IMR-90 (cell line): ENCODE data around the gene ITGA6. TPM values are rescaled to one million over a fixed set of nuclear protein-coding genes. Genes with fewer than 3 reads are reported as not detected.

ENCODE experiments used
- ATAC-seq: fragments of 200-7000 bp; cut with Tn5 transposase; 2 replicates; pipeline ENCODE4 v1.9.1; 2020; ENCODE audit warnings: low read depth, mild to moderate bottlenecking, moderate library complexity
- BruUV-seq: library from RNA; stranded (reverse); fragments of 400-500 nt; replicated peaks from 2 replicates; lab custom pipeline; 2021; lab: Mats Ljungman, UMichigan
- CTCF ChIA-PET: fragments of 300-600 bp; formaldehyde crosslinking; extraction: SDS; loops from one replicate; lab custom pipeline; 2021; ENCODE audit warnings: antibody characterized with exemption; lab: Yijun Ruan, JAX
- POLR2A ChIA-PET: fragments of 300-600 bp; sonication (Branson Sonifier 250); formaldehyde crosslinking; loops from one replicate; lab custom pipeline; 2022; ENCODE audit warnings: antibody characterized with exemption; ENCODE audit not compliant: unreplicated experiment; lab: Charles Lee
- DNase-seq: peaks from one replicate; pipeline ENCODE4 v3.0.0; 2013
- H2AFZ ChIP-seq: replicated peaks from 2 replicates; pipeline ENCODE3; 2013; ENCODE audit warnings: low read length, mild to moderate bottlenecking; ENCODE audit not compliant: poor library complexity
- H2AK5ac ChIP-seq: 2 replicates; pipeline ENCODE4 v1.6.1; 2013; ENCODE audit warnings: low read depth, low read length, inconsistent platforms
- H2AK9ac ChIP-seq: replicated peaks from 2 replicates; pipeline ENCODE3; 2013; ENCODE audit warnings: mild to moderate bottlenecking, low read depth, low read length, moderate library complexity; ENCODE audit not compliant: poor library complexity
- H2BK120ac ChIP-seq: 2 replicates; pipeline ENCODE4 v1.6.1; 2013; ENCODE audit warnings: low read depth, low read length, inconsistent platforms
- H2BK15ac ChIP-seq: 3 replicates; pipeline ENCODE4 v1.6.1; 2013; ENCODE audit warnings: low read depth, low read length, inconsistent platforms
- H2BK20ac ChIP-seq: 2 replicates; pipeline ENCODE4 v1.6.1; 2013; ENCODE audit warnings: low read depth, mild to moderate bottlenecking, inconsistent platforms, low read length, moderate library complexity
- H2BK5ac ChIP-seq: 2 replicates; pipeline ENCODE4 v1.6.1; 2013; ENCODE audit warnings: mild to moderate bottlenecking, low read depth, low read length, inconsistent platforms; ENCODE audit not compliant: poor library complexity, severe bottlenecking
- H3K14ac ChIP-seq: replicated peaks from 2 replicates; pipeline ENCODE4 v1.6.1; 2013; ENCODE audit warnings: low read depth, low read length, inconsistent platforms
- H3K18ac ChIP-seq: 2 replicates; pipeline ENCODE4 v1.6.1; 2013; ENCODE audit warnings: low read depth, low read length, control low read depth
- H3K23ac ChIP-seq: 2 replicates; pipeline ENCODE4 v1.6.1; 2013; ENCODE audit warnings: low read depth, low read length, inconsistent platforms
- H3K27ac ChIP-seq: 2 replicates; pipeline ENCODE4 v1.5.1; 2013; ENCODE audit warnings: mild to moderate bottlenecking, control low read depth, low read length; ENCODE audit not compliant: insufficient read depth
- H3K27me3 ChIP-seq: 2 replicates; pipeline ENCODE4 v1.6.1; 2013; ENCODE audit warnings: low read length; ENCODE audit not compliant: control insufficient read depth, insufficient read depth
- H3K36me3 ChIP-seq: 2 replicates; pipeline ENCODE4 v1.6.1; 2013; ENCODE audit warnings: low read length, mixed read lengths; ENCODE audit not compliant: control insufficient read depth, insufficient read depth
- H3K4ac ChIP-seq: 2 replicates; pipeline ENCODE4 v1.6.1; 2013; ENCODE audit warnings: low read depth, low read length, inconsistent platforms
- H3K4me1 ChIP-seq: 2 replicates; pipeline ENCODE4 v1.6.1; 2013; ENCODE audit warnings: low read length, mixed read lengths; ENCODE audit not compliant: control insufficient read depth, insufficient read depth
- H3K4me2 ChIP-seq: 2 replicates; pipeline ENCODE4 v1.6.1; 2013; ENCODE audit warnings: low read depth, mild to moderate bottlenecking, control low read depth, low read length, moderate library complexity
- H3K4me3 ChIP-seq: 2 replicates; pipeline ENCODE4 v1.5.1; 2013; ENCODE audit warnings: low read depth, mild to moderate bottlenecking, control low read depth, low read length, moderate library complexity; ENCODE audit not compliant: insufficient read depth
- H3K56ac ChIP-seq: 2 replicates; pipeline ENCODE4 v1.6.1; 2013; ENCODE audit warnings: low read length, inconsistent platforms; ENCODE audit not compliant: insufficient read depth; ENCODE audit errors: extremely low read depth
- H3K79me1 ChIP-seq, 2 experiments: 2 replicates each; pipeline ENCODE4 v1.6.1; 2013; ENCODE audit warnings: low read length in 2 of 2, inconsistent platforms in 1 of 2, low read depth in 1 of 2
- H3K9ac ChIP-seq: 2 replicates; pipeline ENCODE4 v1.6.1; 2013; ENCODE audit warnings: low read depth, low read length, control low read depth
- H3K9me1 ChIP-seq: 2 replicates; pipeline ENCODE4 v1.6.1; 2013; ENCODE audit warnings: low read length, inconsistent platforms; ENCODE audit not compliant: insufficient read depth
- H3K9me3 ChIP-seq: 2 replicates; pipeline ENCODE4 v1.6.1; 2013; ENCODE audit warnings: low read length; ENCODE audit not compliant: control insufficient read depth, insufficient read depth
- H4K20me1 ChIP-seq: 2 replicates; pipeline ENCODE4 v1.6.1; 2013; ENCODE audit warnings: low read length, inconsistent platforms; ENCODE audit not compliant: insufficient read depth
- H4K5ac ChIP-seq: 2 replicates; pipeline ENCODE4 v1.6.1; 2013; ENCODE audit warnings: mild to moderate bottlenecking, low read depth, low read length, control low read depth
- H4K8ac ChIP-seq, 2 experiments: 2 replicates each; pipeline ENCODE4 v1.6.1; 2013; ENCODE audit warnings: low read depth in 2 of 2, low read length in 2 of 2, control low read depth in 1 of 2, inconsistent platforms in 1 of 2
- H4K91ac ChIP-seq: 2 replicates; pipeline ENCODE4 v1.6.1; 2013; ENCODE audit warnings: low read depth, low read length, inconsistent platforms; ENCODE audit not compliant: insufficient read depth
- CEBPB ChIP-seq: IDR thresholded peaks from 2 replicates; pipeline ENCODE4 v1.6.1; 2012; ENCODE audit warnings: low read depth, low read length, improper control_type of control experiment
- CHD1 ChIP-seq: IDR thresholded peaks from 2 replicates; pipeline ENCODE4 v1.6.1; 2012; ENCODE audit warnings: low read depth, low read length, improper control_type of control experiment
- FOS ChIP-seq: fragments of 150-350 bp; IDR thresholded peaks from 2 replicates; pipeline ENCODE4 v1.6.1; 2016; ENCODE audit warnings: low read depth, low read length
- MAFK ChIP-seq: IDR thresholded peaks from 2 replicates; pipeline ENCODE4 v1.6.1; 2012; ENCODE audit warnings: low read depth, low read length, improper control_type of control experiment
- POLR2A ChIP-seq: IDR thresholded peaks from 2 replicates; pipeline ENCODE4 v1.6.1; 2012; ENCODE audit warnings: mild to moderate bottlenecking, low read depth, low read length
- RAD21 ChIP-seq: IDR thresholded peaks from 2 replicates; pipeline ENCODE4 v1.6.1; 2012; ENCODE audit warnings: low read length, improper control_type of control experiment
- RCOR1 ChIP-seq: IDR thresholded peaks from 2 replicates; pipeline ENCODE4 v1.6.1; 2012; ENCODE audit warnings: mild to moderate bottlenecking, low read length, improper control_type of control experiment; ENCODE audit not compliant: insufficient replicate concordance
- WGBS, 2 experiments: methylation state at CpG; one replicate each; pipeline versions ENCODE4 v1.1.5 to v1.1.7; 2013; ENCODE audit warnings: missing lambda C conversion rate in 2 of 2; ENCODE audit not compliant: insufficient read length in 1 of 2; ENCODE audit errors: extremely low coverage in 2 of 2; 5-methylcytosine and 5-hydroxymethylcytosine counted together
- dilution Hi-C: fragments of 300-500 bp; cut with HindIII; formaldehyde crosslinking; loops from one replicate; pipeline ENCODE4 v1.14.3; 2018; ENCODE audit warnings: low sequenced_read_pairs; ENCODE audit not compliant: unreplicated experiment
- in situ Hi-C: fragments of 300-500 bp; cut with MboI; formaldehyde crosslinking; loops from 3 replicates; pipeline ENCODE4 v1.14.3; 2019; ENCODE audit warnings: low sequenced_read_pairs, inconsistent platforms, mixed read lengths
- intact Hi-C: fragments of 100-400 bp; cut with micrococcal nuclease; formaldehyde crosslinking; loops from 2 replicates; pipeline ENCODE4 v1.10.0; 2022
- polyA plus RNA-seq, 3 experiments: library from polyadenylated mRNA; depleted of rRNA; stranded (reverse); fragments of >200 nt; gene quantifications; 2 replicates each; pipeline ENCODE4 v1.2.3, GENCODE V29; 2012; ENCODE audit warnings: low replicate concordance in 1 of 3
- total RNA-seq: library from RNA; depleted of rRNA; stranded (reverse); fragments of >200 nt; gene quantifications from 2 replicates; pipeline ENCODE4 v1.2.3, GENCODE V29; 2012
- TF ChIP-seq, protein P1 (sequence below): fragments of 150-350 bp; IDR thresholded peaks from 2 replicates; pipeline ENCODE4 v1.6.1; 2016; ENCODE audit warnings: low read depth, mild to moderate bottlenecking, low read length, moderate library complexity, borderline replicate concordance

ITGA6 gene
- total and polyA plus RNA-seq, 2 of the 4 experiments (the other 2 are of a cell fraction), result 12.5 to 43.9 TPM

DNA sequence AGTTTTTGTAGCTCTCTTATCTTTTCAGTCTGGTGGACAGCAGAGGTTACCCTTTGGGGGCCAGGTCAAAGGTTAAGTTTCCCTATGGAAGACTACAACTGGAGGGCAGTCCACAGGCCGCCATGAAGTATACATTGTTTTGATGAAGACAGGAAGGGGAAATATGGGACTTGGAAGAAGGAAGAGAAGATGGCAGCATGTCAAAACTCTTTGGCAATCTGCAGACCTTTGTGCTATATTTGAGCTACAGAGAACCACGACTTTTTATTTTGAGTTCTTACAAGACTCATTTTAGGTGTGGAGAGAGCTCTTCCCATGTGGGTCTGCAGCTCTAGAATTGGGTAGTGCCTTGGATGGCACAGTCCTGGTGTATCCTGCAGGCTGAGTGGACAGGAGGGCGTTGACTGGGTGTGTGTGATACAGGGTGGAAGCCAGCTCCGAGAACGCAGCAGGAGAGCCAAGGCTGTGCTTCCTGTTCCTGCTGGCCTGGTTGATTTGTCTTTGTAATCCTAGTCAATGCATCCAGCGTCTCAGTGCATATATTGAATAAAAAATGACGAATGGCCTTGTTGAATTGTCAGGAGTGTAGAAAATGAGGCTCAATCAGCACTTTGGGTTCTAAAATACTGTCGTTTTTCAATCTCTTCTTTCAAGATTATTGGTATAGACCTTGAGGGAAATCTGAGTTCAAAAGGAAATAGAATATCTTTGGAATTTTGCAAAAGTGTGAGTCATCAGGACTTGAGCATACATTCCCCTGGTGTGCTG is 11.5 kb downstream of the ITGA6 start (continued):
- TF ChIP-seq CEBPB (peak; percentile 6; the same call in 1 of the 2 replicates), CHD1 (no peak)

DNA sequence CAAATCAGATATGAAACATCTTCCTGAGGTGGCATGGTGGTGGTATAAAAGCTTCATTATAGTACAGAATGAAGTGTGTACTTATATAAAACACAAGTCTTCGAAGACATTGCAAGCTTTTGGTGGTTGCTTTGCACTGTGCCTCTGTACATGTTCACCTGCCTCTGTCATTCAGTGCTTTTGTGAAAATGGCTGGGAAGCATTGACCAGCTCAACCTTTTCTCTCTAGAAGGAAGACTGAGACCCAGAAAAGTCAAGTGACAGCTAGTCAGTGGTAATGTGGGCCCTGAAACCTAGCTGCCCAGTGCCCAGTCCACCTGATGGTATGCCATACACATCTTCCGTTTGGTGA is 12.1 kb downstream of the ITGA6 start:
- no peaks in the 10 kb centered on the region for H3K27me3 ChIP-seq
- no peak overlapping the region for H3K18ac ChIP-seq
- H2AFZ ChIP-seq, result no peak overlapping the region
- no peak for DNase-seq
- dilution Hi-C loops, result no loop called here
- in situ Hi-C loops, result no loop called here
- no peaks in the 10 kb centered on the region for H3K9me3 ChIP-seq
- peaks cover 26% of the 10 kb centered on the region for H3K9me1 ChIP-seq
- no peak for TF ChIP-seq RAD21
- TF ChIP-seq MAFK, result no peak
- TF ChIP-seq POLR2A, result no peak
- no peak for TF ChIP-seq FOS
- TF ChIP-seq RCOR1, result no peak
- no peak for TF ChIP-seq CHD1
- TF ChIP-seq, protein P1, sequence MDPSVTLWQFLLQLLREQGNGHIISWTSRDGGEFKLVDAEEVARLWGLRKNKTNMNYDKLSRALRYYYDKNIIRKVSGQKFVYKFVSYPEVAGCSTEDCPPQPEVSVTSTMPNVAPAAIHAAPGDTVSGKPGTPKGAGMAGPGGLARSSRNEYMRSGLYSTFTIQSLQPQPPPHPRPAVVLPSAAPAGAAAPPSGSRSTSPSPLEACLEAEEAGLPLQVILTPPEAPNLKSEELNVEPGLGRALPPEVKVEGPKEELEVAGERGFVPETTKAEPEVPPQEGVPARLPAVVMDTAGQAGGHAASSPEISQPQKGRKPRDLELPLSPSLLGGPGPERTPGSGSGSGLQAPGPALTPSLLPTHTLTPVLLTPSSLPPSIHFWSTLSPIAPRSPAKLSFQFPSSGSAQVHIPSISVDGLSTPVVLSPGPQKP, result no peak
- no peak overlapping the region for H3K56ac ChIP-seq
- H2BK20ac ChIP-seq, result peak overlapping the region; percentile 53; the same call in 1 of the 2 replicates
- peak overlapping the region; percentile 57 for H2AK5ac ChIP-seq
- no peak for ATAC-seq
- ChIA-PET CTCF (interaction anchor here (1.3 to 3.3 kb wide), 2 partner anchors 12 to 22 kb away, joined by 5 to 14 read pairs; partner anchors contain the start of gene ITGA6), POLR2A (no interaction called here)
- H3K14ac ChIP-seq, result no peak overlapping the region; the same call in 1 of the 2 replicates
- peak overlapping the region; percentile 34; the same call in 1 of the 3 replicates for H2BK15ac ChIP-seq
- intact Hi-C loops, result no loop called here
- H3K4me3 ChIP-seq, result no peak overlapping the region
- H3K4me1 ChIP-seq, result peaks cover 11% of the 10 kb centered on the region
- H3K4me2 ChIP-seq, result no peak overlapping the region
- H4K8ac ChIP-seq, result no peak overlapping the region; a peak in 1 of 4 replicates
- H2BK120ac ChIP-seq, result peak overlapping the region; percentile 7; the same call in 1 of the 2 replicates
- BruUV-seq, result no TSS peak
- no CpG with 5 or more reads among the region's 2 CpGs for WGBS, 2 experiments
- H2AK9ac ChIP-seq, result no peak overlapping the region
- peak overlapping the region; percentile 10 for H2BK5ac ChIP-seq
- no peak overlapping the region for H3K27ac ChIP-seq
- no peak overlapping the region for H4K5ac ChIP-seq
- H3K4ac ChIP-seq, result peak overlapping the region; percentile 47
- 0 out of 2 replicates have a peak, but pooled peaks cover 9% of the 10 kb centered on the region for H4K20me1 ChIP-seq
- H3K9ac ChIP-seq, result no peak overlapping the region
- H4K91ac ChIP-seq, result no peak overlapping the region
- no peak overlapping the region for H3K23ac ChIP-seq
- H3K36me3 ChIP-seq, result no peaks in the 10 kb centered on the region
- peaks cover 28 to 69% of the 10 kb centered on the region in 2 experiments for H3K79me1 ChIP-seq
